Measurements from ENCODE around the gene CSKMT.

GRCh38 chr11:62705880-62706849 lies 41.1 kb downstream of the CSKMT start:
- TF ChIP-seq CTCF (IDR thresholded peaks at IDR 0.05; ENCODE audit: insufficient read depth, low read length, poor library complexity, severe bottlenecking) (no peak), EZH2phosphoT487 (conservative IDR thresholded peaks at IDR 0.05; ENCODE audit: low read length) (no peak)

Data from SU-DHL-6 (cell line).